ENCODE results near the gene NAV2. TPM values are rescaled to one million over a fixed set of nuclear protein-coding genes. Genes with fewer than 3 reads are reported as not detected.

NAV2 gene
- total RNA-seq, 1 experiment from 2014 or later = 22.7 TPM

GRCh38 chr11:19820100-19820499 is 107.5 kb downstream of the NAV2 start:
- CTCF ChIA-PET = no interaction called here
- DNase-seq (ENCODE audit: low read depth, low spot score) = no peak
- in situ Hi-C loops (cut with HindIII; ENCODE audit: low pct_unique_long_range_greater_than_20kb, low sequenced_read_pairs) = no loop called here
- POLR2A ChIA-PET = no interaction called here
- H3K27me3 ChIP-seq (ENCODE audit: control insufficient read depth, insufficient read depth, low read length) = no peaks in the 10 kb centered on the region
- no peaks in the 10 kb centered on the region for H3K36me3 ChIP-seq (ENCODE audit: control insufficient read depth, insufficient read depth, low read length)
- no peak overlapping the region for H3K27ac ChIP-seq (ENCODE audit: low read length)
- intact Hi-C loops (cut with micrococcal nuclease; ENCODE audit: unreplicated experiment) = no loop called here
- no peaks in the 10 kb centered on the region for H3K9me3 ChIP-seq (ENCODE audit: control insufficient read depth, insufficient read depth, low read depth, low read length)
- no peak overlapping the region for H3K4me3 ChIP-seq (ENCODE audit: low read depth in 2 of 2, low read length in 2 of 2)
- TF ChIP-seq SIN3A (IDR thresholded peaks at IDR 0.05; ENCODE audit: borderline replicate concordance, insufficient read depth, low read depth, low read length) (no peak), POLR2AphosphoS5 (IDR thresholded peaks at IDR 0.05; ENCODE audit: low read depth, low read length) (no peak), TCF7L2 (IDR thresholded peaks at IDR 0.05; ENCODE audit: low read depth, low read length) (no peak)
- TF ChIP-seq, protein P1, sequence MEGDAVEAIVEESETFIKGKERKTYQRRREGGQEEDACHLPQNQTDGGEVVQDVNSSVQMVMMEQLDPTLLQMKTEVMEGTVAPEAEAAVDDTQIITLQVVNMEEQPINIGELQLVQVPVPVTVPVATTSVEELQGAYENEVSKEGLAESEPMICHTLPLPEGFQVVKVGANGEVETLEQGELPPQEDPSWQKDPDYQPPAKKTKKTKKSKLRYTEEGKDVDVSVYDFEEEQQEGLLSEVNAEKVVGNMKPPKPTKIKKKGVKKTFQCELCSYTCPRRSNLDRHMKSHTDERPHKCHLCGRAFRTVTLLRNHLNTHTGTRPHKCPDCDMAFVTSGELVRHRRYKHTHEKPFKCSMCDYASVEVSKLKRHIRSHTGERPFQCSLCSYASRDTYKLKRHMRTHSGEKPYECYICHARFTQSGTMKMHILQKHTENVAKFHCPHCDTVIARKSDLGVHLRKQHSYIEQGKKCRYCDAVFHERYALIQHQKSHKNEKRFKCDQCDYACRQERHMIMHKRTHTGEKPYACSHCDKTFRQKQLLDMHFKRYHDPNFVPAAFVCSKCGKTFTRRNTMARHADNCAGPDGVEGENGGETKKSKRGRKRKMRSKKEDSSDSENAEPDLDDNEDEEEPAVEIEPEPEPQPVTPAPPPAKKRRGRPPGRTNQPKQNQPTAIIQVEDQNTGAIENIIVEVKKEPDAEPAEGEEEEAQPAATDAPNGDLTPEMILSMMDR (IDR thresholded peaks at IDR 0.05) = no peak
- TF ChIP-seq, protein P2, sequence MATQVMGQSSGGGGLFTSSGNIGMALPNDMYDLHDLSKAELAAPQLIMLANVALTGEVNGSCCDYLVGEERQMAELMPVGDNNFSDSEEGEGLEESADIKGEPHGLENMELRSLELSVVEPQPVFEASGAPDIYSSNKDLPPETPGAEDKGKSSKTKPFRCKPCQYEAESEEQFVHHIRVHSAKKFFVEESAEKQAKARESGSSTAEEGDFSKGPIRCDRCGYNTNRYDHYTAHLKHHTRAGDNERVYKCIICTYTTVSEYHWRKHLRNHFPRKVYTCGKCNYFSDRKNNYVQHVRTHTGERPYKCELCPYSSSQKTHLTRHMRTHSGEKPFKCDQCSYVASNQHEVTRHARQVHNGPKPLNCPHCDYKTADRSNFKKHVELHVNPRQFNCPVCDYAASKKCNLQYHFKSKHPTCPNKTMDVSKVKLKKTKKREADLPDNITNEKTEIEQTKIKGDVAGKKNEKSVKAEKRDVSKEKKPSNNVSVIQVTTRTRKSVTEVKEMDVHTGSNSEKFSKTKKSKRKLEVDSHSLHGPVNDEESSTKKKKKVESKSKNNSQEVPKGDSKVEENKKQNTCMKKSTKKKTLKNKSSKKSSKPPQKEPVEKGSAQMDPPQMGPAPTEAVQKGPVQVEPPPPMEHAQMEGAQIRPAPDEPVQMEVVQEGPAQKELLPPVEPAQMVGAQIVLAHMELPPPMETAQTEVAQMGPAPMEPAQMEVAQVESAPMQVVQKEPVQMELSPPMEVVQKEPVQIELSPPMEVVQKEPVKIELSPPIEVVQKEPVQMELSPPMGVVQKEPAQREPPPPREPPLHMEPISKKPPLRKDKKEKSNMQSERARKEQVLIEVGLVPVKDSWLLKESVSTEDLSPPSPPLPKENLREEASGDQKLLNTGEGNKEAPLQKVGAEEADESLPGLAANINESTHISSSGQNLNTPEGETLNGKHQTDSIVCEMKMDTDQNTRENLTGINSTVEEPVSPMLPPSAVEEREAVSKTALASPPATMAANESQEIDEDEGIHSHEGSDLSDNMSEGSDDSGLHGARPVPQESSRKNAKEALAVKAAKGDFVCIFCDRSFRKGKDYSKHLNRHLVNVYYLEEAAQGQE (IDR thresholded peaks at IDR 0.05; ENCODE audit: insufficient read depth in 1 of 2, low read depth in 2 of 2, low read length in 1 of 2) = no peak
- no TSS peak for BruUV-seq (replicated peaks)
- no peak for ATAC-seq
- H3K4me1 ChIP-seq (ENCODE audit: control insufficient read depth, insufficient read depth, low read length) = peaks cover 8% of the 10 kb centered on the region

- CTCF ChIA-PET = no interaction called here
- Histone ChIP-seq H3K4me1 (ENCODE audit: control insufficient read depth, insufficient read depth, low read length) (no peaks in the 10 kb centered on the region), H3K27me3 (ENCODE audit: control insufficient read depth, insufficient read depth, low read length) (no peaks in the 10 kb centered on the region), H3K36me3 (ENCODE audit: control insufficient read depth, insufficient read depth, low read length) (no peaks in the 10 kb centered on the region), H3K9me3 (ENCODE audit: control insufficient read depth, insufficient read depth, low read depth, low read length) (no peaks in the 10 kb centered on the region), H3K27ac (ENCODE audit: low read length) (no peak overlapping the region), H3K4me3 (ENCODE audit: low read depth in 2 of 2, low read length in 2 of 2) (no peak overlapping the region)
- intact Hi-C loops (cut with micrococcal nuclease; ENCODE audit: unreplicated experiment) = no loop called here
- POLR2A ChIA-PET = no interaction called here
- DNase-seq (ENCODE audit: low read depth, low spot score) (no peak), ATAC-seq (no peak)
- in situ Hi-C loops (cut with HindIII; ENCODE audit: low pct_unique_long_range_greater_than_20kb, low sequenced_read_pairs) = no loop called here
- no TSS peak for BruUV-seq (replicated peaks)
- TF ChIP-seq SIN3A (IDR thresholded peaks at IDR 0.05; ENCODE audit: borderline replicate concordance, insufficient read depth, low read depth, low read length) (no peak), TCF7L2 (IDR thresholded peaks at IDR 0.05; ENCODE audit: low read depth, low read length) (no peak), POLR2AphosphoS5 (IDR thresholded peaks at IDR 0.05; ENCODE audit: low read depth, low read length) (no peak)
- TF ChIP-seq, protein P1 (IDR thresholded peaks at IDR 0.05) = no peak
- TF ChIP-seq, protein P2 (IDR thresholded peaks at IDR 0.05; ENCODE audit: insufficient read depth in 1 of 2, low read depth in 2 of 2, low read length in 1 of 2) = no peak
Observed at GRCh38 chr11:19821412-19821875, 108.8 kb downstream of the NAV2 start.
